KG1 (cell line): ENCODE data around the gene PLXDC2.

Experiments
- DNase-seq: peaks from one replicate; lab custom pipeline; 2025; lab: John Stamatoyannopoulos, UW

The PLXDC2 gene

GRCh38 chr10:19911886-19912285 is 95.7 kb downstream of the PLXDC2 start:
- no peak for DNase-seq

DNA sequence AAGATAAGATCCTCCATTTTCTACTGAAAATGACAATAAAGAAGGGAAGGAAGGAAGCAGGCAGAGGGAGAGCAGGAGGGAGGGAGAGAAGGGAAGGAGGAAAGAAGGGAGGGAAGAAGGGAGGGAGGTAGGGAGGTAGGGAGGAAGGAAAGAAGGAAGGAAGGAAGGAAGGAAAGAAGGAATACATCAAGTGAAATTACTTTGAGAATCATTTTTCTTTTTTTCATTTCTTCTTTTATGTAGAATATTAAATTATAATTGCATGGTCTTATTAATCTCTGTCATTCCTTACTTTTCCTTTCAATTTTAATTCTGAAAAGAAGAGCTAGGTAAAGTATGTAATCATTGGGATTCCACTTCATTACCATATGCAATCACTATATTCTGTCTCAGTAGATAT is 97.8 kb downstream of the PLXDC2 start:
- DNase-seq: no peak

DNA sequence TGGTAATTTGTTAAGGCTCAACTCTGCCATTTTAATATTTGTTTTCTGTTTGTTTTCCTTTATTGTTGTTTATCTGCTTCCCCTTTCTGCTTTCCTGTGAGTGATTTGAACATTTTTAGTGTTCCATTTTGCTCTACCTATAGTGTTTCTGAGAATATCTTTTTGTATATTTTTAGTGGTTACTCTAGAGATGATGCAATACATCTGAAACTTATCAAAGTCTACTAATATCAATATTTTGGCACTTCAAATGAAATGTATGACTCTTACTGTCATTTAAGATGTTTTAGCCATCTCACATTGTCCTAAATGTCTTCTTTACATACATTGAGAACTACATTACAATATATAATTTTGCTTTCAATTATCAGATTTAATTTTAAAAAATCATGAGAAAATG is 98.9 kb downstream of the PLXDC2 start:
- no peak for DNase-seq

DNA sequence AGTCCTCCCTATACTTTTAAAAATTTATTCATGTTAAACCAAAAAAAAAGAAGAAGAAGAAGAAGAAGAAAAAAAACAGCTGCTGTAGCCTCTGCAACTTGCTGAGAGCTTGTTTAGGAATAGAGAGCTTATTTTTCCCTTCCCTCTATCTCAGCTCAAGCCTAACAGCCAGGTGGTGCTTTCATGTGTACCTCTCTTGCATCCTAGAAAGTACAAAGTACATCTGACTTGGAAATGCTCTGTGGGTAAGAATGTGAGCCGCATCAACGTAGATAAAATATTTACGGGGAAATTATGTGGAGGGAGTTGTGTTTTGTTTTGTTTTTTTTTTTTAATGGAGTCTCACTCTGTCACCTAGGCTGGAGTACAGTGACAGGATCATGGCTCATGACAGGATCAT is 99.6 kb downstream of the PLXDC2 start:
- no peak for DNase-seq

DNA sequence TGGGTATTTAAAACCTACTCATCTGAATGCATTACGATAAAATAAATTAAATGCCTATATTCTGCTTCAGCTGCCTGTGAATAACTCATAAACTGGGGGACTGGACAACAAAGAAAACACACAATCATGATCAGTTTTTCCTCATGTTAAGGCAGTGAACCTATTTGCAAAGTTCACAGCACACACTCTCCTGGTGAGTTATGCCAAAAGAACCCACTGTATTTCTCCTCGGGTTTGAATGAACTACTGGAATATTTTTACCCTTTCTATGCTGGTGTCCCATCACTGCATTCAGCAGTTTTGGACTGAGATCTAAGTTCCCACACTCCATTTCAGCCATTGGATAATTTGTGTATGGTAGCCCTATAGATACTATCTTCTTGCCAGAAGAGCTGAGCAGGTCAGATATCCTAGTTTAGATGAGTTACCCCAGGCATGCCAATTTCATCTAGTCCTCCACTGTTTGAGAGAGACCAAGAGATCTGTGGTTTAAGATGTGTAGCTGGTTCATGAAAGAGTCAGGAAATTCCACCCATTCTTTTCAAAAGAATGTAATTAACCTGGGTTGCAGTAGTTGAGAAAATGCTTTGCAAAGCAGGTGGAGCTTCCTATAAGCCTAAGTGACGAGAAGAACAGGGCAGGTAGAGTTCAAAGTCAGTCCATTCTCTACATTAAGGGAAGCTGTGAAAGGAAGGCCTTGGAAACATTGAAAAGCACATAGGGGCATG is 101.7 kb downstream of the PLXDC2 start:
- no peak for DNase-seq

GRCh38 chr10:19918794-19919193 is 102.6 kb downstream of the PLXDC2 start:
- DNase-seq: no peak

- no peak for DNase-seq
These were observed 103.4 kb downstream of the PLXDC2 start for GRCh38 chr10:19919671-19920070.

- DNase-seq: no peak
These were observed 104.0 kb downstream of the PLXDC2 start for GRCh38 chr10:19920075-19920726.

GRCh38 chr10:19921300-19922140 is 105.3 kb downstream of the PLXDC2 start:
- no peak for DNase-seq

GRCh38 chr10:19922236-19922963 is 106.2 kb downstream of the PLXDC2 start:
- no peak for DNase-seq

- DNase-seq: no peak
These were observed 108.8 kb downstream of the PLXDC2 start for GRCh38 chr10:19925064-19925463.

GRCh38 chr10:19928936-19929335 is 112.7 kb downstream of the PLXDC2 start:
- DNase-seq: no peak

DNA sequence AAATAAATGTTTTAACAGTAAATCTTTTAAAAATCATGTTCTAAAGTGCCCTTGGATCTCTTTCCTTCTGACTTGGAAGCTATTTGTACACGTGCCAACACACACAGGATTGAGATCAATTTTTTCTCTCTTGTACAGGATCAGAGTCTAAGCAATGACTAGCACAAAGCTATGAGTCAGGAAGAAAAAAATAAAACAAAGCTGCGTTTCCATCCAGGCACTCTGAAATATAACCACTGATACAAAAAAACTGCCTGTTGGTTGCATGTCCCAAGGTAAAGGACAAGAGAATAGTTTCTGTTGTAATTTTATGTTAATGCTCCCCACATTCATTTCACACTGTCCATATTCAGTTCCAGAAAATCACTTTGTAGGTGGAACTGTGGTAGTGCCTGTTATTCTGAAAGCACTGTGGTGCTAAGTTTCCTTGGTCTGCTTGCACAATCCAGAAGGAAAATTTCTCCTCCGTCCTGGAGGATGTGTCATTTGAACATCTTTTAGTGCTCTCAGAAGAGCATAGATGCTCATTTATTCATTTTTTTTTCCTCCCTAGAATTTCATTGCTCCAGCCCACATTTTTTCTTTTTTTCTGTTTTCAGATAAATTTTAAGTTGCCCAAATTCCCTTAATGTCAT is 113.4 kb downstream of the PLXDC2 start:
- no peak for DNase-seq

DNA sequence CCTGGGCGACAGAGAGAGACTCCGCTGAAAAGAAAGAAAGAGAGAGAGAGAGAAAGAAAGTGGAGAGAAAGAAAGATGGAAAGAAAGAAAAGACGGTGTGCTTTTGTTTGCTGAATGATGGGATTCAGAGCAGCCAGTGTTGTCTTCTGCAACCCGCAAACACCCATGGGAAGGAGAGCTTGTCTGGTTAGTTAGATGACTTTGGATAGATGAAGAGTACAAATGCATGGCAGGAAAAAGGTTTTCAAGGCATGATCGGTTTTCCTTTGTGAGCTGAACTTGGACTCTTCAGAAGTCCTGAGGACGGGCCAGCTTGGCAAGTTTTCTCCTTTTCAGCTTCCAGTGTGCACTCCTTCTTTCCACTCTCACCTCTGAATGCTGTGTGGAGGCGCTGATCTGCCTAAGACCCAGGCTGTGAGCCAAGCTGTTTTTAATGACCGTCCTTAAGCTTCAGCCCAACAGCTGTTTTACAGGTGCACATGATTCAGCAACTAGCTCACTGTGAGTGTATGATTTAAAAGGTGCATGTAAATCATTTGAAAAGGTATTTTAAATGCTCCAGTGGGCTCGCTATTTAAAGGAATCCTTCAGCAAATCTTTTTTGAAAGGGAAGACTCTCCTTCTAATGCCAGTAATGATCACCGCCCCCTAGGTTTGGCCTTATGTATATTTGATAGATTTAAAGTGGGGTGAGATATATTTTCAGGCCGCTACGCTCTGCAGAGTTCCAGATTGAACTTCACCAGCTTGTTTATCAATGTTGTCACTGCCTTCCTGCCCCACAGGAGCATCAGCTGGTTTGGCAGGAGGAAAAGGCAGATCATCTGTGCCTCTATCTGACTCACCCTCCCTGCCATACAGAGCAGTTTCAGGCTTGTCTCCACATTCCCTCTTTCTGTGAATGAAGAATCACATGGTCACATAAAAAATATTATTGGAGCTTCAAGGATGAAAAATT is 115.0 kb downstream of the PLXDC2 start:
- DNase-seq: no peak

- DNase-seq: no peak
These were observed 115.8 kb downstream of the PLXDC2 start for GRCh38 chr10:19931894-19932590.

DNA sequence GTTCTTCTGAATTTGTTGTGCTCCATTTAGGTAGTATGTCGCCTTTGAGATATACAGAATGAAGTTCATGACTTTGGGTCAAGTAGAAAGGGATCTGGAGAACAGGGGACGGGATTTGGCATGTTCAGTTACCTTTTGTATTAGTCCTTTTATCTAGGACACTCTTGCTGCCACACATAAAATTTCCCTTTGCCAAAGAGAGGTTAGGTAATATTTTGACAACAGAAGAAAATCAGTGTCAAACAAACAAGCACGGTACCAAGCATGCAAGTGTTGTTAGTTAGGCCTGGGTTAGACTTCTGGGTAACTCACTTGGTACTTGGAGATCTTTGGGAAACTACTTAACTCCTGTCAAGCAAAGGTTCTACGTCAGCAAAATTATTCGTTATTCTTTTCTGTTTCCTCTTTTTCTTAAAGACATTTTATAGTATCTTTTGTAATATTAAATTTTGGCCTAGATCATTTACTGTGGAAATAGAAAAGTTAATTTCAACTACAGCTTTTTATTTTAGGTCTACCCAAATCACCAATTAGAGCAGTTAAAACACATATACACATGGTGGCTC is 116.7 kb downstream of the PLXDC2 start:
- no peak for DNase-seq

DNA sequence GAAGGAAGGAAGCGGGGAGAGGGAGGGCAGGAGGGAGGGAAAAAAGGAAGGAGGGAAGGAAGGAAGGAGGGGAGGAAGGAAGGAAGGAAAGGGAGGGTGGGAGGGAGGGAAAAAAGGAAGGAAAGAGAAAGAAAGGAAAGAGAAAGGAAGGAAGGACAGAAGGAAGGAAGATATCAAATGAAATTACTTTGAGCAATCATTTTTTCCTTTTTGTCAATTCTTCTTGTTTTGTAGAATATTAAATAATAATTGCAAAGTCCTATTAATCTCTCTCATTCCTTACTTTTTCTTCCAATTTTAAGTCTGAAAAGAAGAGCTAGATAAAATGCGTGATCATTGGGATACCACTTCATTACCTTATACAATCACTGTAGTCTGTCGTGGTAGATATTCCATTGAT is 117.5 kb downstream of the PLXDC2 start:
- no peak for DNase-seq

- DNase-seq: no peak
These were observed 118.9 kb downstream of the PLXDC2 start for GRCh38 chr10:19935176-19935575.

DNA sequence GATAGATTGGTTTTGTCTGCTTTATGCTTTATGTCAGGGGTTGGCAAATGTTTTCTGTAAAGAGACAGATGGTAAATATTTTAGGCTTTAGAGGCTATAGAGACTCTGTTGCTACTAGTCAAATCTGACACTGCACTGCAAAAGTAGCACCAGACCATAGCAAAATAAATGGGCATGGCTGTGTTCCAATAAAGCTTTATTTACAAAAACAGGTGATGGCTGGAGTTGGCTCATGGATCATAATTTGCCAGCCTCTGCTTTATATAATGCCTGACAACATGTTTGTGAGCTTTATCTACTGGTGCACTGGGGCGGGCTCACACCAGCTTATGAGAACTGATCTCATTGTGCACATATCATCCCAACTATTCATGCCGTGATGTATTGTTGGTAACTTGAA is 120.1 kb downstream of the PLXDC2 start:
- no peak for DNase-seq

- DNase-seq: no peak
These were observed 121.8 kb downstream of the PLXDC2 start for GRCh38 chr10:19937989-19938388.
